ENCODE results near the gene ZNF512.
"Not testable (repeated sequence)": the region's sequence is repeated elsewhere in the genome, so short reads cannot be mapped to it uniquely, and the experiment has no call there.

The ZNF512 gene

GRCh38 chr2:27581417-27582128 lies 1.3 kb upstream of the ZNF512 start:
- in situ Hi-C loops (cut with MboI; ENCODE audit: low sequenced_read_pairs) = no loop called here

GRCh38 chr2:27582129-27582694 lies 630 bp upstream of the ZNF512 start:
- in situ Hi-C loops (cut with MboI; ENCODE audit: low sequenced_read_pairs) = no loop called here

GRCh38 chr2:27583390-27583915 lies 611 bp downstream of the ZNF512 start:
- in situ Hi-C loops (cut with MboI; ENCODE audit: low sequenced_read_pairs) = no loop called here

- in situ Hi-C loops (cut with MboI; ENCODE audit: low sequenced_read_pairs) = no loop called here
These were observed 1.8 kb downstream of the ZNF512 start for GRCh38 chr2:27584597-27584996.

- in situ Hi-C loops (cut with MboI; ENCODE audit: low sequenced_read_pairs) = no loop called here
These were observed 4.2 kb downstream of the ZNF512 start for GRCh38 chr2:27587025-27587424.

GRCh38 chr2:27588308-27588707 lies 5.5 kb downstream of the ZNF512 start:
- in situ Hi-C loops (cut with MboI; ENCODE audit: low sequenced_read_pairs) = no loop called here

GRCh38 chr2:27591745-27592144 lies 8.9 kb downstream of the ZNF512 start:
- in situ Hi-C loops (cut with MboI; ENCODE audit: low sequenced_read_pairs) = no loop called here

- in situ Hi-C loops (cut with MboI; ENCODE audit: low sequenced_read_pairs) = no loop called here
These were observed 10.4 kb downstream of the ZNF512 start for GRCh38 chr2:27593240-27593639.

GRCh38 chr2:27594020-27594703 lies 11.3 kb downstream of the ZNF512 start:
- in situ Hi-C loops (cut with MboI; ENCODE audit: low sequenced_read_pairs) = not testable (repeated sequence)

GRCh38 chr2:27595412-27595811 lies 12.6 kb downstream of the ZNF512 start:
- in situ Hi-C loops (cut with MboI; ENCODE audit: low sequenced_read_pairs) = not testable (repeated sequence)

GRCh38 chr2:27596627-27597026 lies 13.8 kb downstream of the ZNF512 start:
- in situ Hi-C loops (cut with MboI; ENCODE audit: low sequenced_read_pairs) = no loop called here

GRCh38 chr2:27606611-27607010 lies 23.8 kb downstream of the ZNF512 start:
- in situ Hi-C loops (cut with MboI; ENCODE audit: low sequenced_read_pairs) = no loop called here

- in situ Hi-C loops (cut with MboI; ENCODE audit: low sequenced_read_pairs) = no loop called here
These were observed 31.1 kb downstream of the ZNF512 start for GRCh38 chr2:27613985-27614384.

GRCh38 chr2:27615316-27615715 lies 32.5 kb downstream of the ZNF512 start:
- in situ Hi-C loops (cut with MboI; ENCODE audit: low sequenced_read_pairs) = no loop called here

- in situ Hi-C loops (cut with MboI; ENCODE audit: low sequenced_read_pairs) = no loop called here
These were observed 38.7 kb downstream of the ZNF512 start for GRCh38 chr2:27621524-27621923.

GRCh38 chr2:27622921-27623384 lies 40.1 kb downstream of the ZNF512 start:
- in situ Hi-C loops (cut with MboI; ENCODE audit: low sequenced_read_pairs) = no loop called here

- in situ Hi-C loops (cut with MboI; ENCODE audit: low sequenced_read_pairs) = no loop called here
These were observed 42.1 kb downstream of the ZNF512 start for GRCh38 chr2:27624943-27625342.

- in situ Hi-C loops (cut with MboI; ENCODE audit: low sequenced_read_pairs) = not testable (repeated sequence)
These were observed 43.5 kb downstream of the ZNF512 start for GRCh38 chr2:27626323-27626722.

- in situ Hi-C loops (cut with MboI; ENCODE audit: low sequenced_read_pairs) = not testable (repeated sequence)
These were observed 44.1 kb downstream of the ZNF512 start for GRCh38 chr2:27626921-27627320.

GRCh38 chr2:27627963-27628766 lies 45.3 kb downstream of the ZNF512 start:
- in situ Hi-C loops (cut with MboI; ENCODE audit: low sequenced_read_pairs) = no loop called here

Data from hTERT RPE-1 (cell line).